B cell (primary cell): ENCODE data around the gene CYP2A13.

Experiments
- EZH2 ChIP-seq: IDR thresholded peaks from 2 replicates; pipeline ENCODE4 v1.6.1; 2012; ENCODE audit warnings: borderline replicate concordance, low read depth, mild to moderate bottlenecking, moderate library complexity, low read length; ENCODE audit not compliant: insufficient read depth, poor library complexity, severe bottlenecking
- TF ChIP-seq, protein P1 (sequence below): fragments of 200-600 bp; IDR thresholded peaks from one replicate; pipeline ENCODE4 v1.8.0; 2022; ENCODE audit warnings: antibody characterized with exemption, mild to moderate bottlenecking

DNA sequence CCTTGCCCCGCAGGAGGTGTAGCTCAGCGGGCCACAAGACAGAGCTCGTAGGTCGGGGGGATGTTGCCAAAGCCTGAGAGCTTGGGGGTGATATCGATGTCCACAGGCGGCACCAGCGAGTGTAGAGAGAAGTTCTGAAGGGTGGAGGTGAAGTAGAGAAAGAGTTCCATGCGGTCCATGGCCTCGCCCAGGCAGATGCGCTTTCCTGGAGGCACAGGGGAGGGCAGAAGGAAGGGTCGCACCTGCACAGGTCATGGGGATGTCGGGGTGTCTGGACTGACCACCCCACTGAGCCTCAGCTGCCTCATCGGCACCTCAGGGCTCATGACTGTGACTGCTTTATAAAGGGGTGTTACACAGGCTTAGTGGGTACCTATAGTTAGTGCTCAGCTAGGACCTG lies 37.8 kb upstream of the CYP2A13 start:
- TF ChIP-seq, protein P1, sequence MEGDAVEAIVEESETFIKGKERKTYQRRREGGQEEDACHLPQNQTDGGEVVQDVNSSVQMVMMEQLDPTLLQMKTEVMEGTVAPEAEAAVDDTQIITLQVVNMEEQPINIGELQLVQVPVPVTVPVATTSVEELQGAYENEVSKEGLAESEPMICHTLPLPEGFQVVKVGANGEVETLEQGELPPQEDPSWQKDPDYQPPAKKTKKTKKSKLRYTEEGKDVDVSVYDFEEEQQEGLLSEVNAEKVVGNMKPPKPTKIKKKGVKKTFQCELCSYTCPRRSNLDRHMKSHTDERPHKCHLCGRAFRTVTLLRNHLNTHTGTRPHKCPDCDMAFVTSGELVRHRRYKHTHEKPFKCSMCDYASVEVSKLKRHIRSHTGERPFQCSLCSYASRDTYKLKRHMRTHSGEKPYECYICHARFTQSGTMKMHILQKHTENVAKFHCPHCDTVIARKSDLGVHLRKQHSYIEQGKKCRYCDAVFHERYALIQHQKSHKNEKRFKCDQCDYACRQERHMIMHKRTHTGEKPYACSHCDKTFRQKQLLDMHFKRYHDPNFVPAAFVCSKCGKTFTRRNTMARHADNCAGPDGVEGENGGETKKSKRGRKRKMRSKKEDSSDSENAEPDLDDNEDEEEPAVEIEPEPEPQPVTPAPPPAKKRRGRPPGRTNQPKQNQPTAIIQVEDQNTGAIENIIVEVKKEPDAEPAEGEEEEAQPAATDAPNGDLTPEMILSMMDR: no peak
- no peak for TF ChIP-seq EZH2
